Prostate gland (tissue), 2 donors: ENCODE measurements around the gene KIZ. TPM values are rescaled to one million over a fixed set of nuclear protein-coding genes. Genes with fewer than 3 reads are reported as not detected.

ENCODE experiments used
- DNase-seq: peaks from one replicate; pipeline ENCODE4 v3.0.0-alpha.2; 2019; ENCODE audit warnings: low spot score
- H3K27ac ChIP-seq, 2 donors: fragments of 200-600 bp; sonication (generic); 2 replicates each; pipeline ENCODE4 v1.5.1; 2017 to 2019
- H3K27me3 ChIP-seq: fragments of 200-600 bp; sonication (generic); replicated peaks from 2 replicates; pipeline ENCODE4 v1.5.1; 2019; ENCODE audit not compliant: insufficient read depth
- H3K36me3 ChIP-seq, 2 donors: fragments of 200-600 bp; sonication (generic); 1 replicate in 1 of 2; 2 replicates in 1 of 2; pipeline versions ENCODE4 v1.5.1 to v1.8.1; 2017 to 2019
- H3K4me1 ChIP-seq: fragments of 200-600 bp; sonication (generic); replicated peaks from 2 replicates; pipeline ENCODE4 v1.5.1; 2019
- H3K4me3 ChIP-seq, 2 donors: fragments of 200-600 bp; sonication (generic); 2 replicates each; pipeline ENCODE4 v1.5.1; 2017 to 2019
- H3K9me3 ChIP-seq: fragments of 200-600 bp; sonication (generic); 2 replicates; pipeline ENCODE4 v1.5.1; 2017
- POLR2A ChIP-seq: fragments of 450-650 bp; IDR thresholded peaks from one replicate; pipeline ENCODE4 v1.6.1; 2016; ENCODE audit warnings: antibody characterized with exemption, mild to moderate bottlenecking
- POLR2AphosphoS5 ChIP-seq: sonication (generic); formaldehyde crosslinking; IDR thresholded peaks from one replicate; pipeline ENCODE4 v1.6.1; 2017; ENCODE audit warnings: antibody characterized with exemption
- WGBS: methylation state at CpG from one replicate; pipeline ENCODE4 v1.1.5; 2018; 5-methylcytosine and 5-hydroxymethylcytosine counted together
- intact Hi-C: fragments of 100-400 bp; cut with DNase I; formaldehyde crosslinking; loops from one replicate; pipeline ENCODE4 v1.14.2; 2022
- total RNA-seq, 2 donors: library from RNA; depleted of rRNA; stranded (reverse); fragments of >200 nt; gene quantifications; one replicate each; pipeline ENCODE4 v1.1.0, GENCODE V29; 2016
- TF ChIP-seq, protein P1 (sequence below), 4 experiments: fragments of 200-600 bp in 2 of 4; fragments of 450-650 bp in 2 of 4; sonication (generic) in 2 of 4; IDR thresholded peaks; 1 replicate in 3 of 4; 2 replicates in 1 of 4; pipeline ENCODE4 v1.5.1; 2016 to 2019; ENCODE audit warnings: antibody characterized with exemption in 4 of 4, mild to moderate bottlenecking in 2 of 4, moderate library complexity in 2 of 4

The KIZ gene
- total RNA-seq, 2 donors from 2014 or later: 39.9 to 41.0 TPM

DNA sequence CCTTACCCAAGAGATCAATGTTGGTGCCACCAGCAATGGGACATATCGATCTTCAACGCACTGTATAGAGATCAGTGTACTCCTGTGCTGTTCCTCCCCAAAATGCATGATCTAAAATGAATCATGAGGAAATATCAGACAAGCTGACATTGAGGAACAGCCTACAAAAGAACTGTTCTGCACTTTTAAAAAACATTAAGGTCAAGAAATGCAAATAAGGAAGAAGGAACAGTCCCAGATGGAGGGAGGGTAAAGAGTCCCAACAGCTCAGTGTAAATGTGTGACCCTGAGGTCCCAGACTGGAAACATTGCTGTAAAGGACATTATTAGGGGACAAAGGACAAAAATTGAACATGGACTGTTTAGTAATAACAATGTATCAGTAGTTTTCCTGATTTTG is 152.9 kb downstream of the KIZ start:
- H3K4me1 ChIP-seq: no peaks in the 10 kb centered on the region
- intact Hi-C loops: no loop called here
- H3K27ac ChIP-seq: no peak overlapping the region
- H3K4me3 ChIP-seq: no peak overlapping the region
- 100% methylated on average over 2 of the region's 2 CpGs for WGBS
- no peak for TF ChIP-seq POLR2A
- no peak for TF ChIP-seq POLR2AphosphoS5
- TF ChIP-seq, protein P1, sequence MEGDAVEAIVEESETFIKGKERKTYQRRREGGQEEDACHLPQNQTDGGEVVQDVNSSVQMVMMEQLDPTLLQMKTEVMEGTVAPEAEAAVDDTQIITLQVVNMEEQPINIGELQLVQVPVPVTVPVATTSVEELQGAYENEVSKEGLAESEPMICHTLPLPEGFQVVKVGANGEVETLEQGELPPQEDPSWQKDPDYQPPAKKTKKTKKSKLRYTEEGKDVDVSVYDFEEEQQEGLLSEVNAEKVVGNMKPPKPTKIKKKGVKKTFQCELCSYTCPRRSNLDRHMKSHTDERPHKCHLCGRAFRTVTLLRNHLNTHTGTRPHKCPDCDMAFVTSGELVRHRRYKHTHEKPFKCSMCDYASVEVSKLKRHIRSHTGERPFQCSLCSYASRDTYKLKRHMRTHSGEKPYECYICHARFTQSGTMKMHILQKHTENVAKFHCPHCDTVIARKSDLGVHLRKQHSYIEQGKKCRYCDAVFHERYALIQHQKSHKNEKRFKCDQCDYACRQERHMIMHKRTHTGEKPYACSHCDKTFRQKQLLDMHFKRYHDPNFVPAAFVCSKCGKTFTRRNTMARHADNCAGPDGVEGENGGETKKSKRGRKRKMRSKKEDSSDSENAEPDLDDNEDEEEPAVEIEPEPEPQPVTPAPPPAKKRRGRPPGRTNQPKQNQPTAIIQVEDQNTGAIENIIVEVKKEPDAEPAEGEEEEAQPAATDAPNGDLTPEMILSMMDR (IDR thresholded peaks at IDR 0.05): no peak
- H3K36me3 ChIP-seq: no peaks in the 10 kb centered on the region
- H3K9me3 ChIP-seq: no peaks in the 10 kb centered on the region
- DNase-seq: no peak
- H3K27me3 ChIP-seq: no peaks in the 10 kb centered on the region

DNA sequence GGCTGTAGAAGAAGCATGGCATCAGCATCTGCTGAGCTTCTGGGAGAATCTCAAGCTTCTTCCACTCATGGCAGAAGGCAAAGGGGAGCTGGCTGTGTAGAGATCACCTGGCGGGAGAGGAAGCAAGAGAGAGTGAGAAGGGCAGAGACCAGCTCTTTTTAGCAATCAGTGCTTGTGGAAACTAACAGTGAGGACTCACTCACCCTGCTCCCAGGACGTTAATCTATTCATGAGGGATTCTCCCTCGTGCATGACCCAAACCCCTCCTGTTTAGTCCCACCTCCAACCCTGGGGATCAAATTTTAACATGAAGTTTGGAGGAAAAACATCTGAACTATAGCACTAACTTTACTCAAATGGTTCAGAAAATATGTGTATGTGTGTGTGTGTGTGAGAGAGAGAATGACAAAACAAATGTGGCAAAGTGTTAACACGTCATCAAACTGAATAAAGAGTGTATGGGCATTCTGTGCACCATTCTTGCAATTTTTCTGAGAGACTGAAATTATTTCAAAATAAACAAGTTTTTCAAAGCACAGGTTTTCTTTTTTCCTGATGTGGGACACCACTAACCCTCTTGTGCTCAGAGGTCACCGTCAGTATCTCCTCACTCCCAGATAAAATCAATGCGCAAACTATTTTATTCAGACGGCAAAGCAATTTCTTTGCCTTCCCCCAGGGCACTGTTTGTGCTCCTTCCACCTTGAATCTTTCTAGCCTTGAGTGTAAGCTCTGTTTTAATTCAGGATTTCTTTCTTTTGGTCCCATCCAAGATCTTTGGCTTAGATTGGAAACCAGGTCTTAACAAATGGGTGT is 154.0 kb downstream of the KIZ start:
- H3K9me3 ChIP-seq: no peaks in the 10 kb centered on the region
- TF ChIP-seq, protein P1 (IDR thresholded peaks at IDR 0.05): no peak
- TF ChIP-seq POLR2A: no peak
- TF ChIP-seq POLR2AphosphoS5: no peak
- no peaks in the 10 kb centered on the region for H3K27me3 ChIP-seq
- 45% methylated on average over 7 of the region's 7 CpGs for WGBS
- no peak overlapping the region for H3K4me3 ChIP-seq
- no peak for DNase-seq
- H3K27ac ChIP-seq: no peak overlapping the region
- H3K4me1 ChIP-seq: no peaks in the 10 kb centered on the region
- intact Hi-C loops: no loop called here
- no peaks in the 10 kb centered on the region for H3K36me3 ChIP-seq

DNA sequence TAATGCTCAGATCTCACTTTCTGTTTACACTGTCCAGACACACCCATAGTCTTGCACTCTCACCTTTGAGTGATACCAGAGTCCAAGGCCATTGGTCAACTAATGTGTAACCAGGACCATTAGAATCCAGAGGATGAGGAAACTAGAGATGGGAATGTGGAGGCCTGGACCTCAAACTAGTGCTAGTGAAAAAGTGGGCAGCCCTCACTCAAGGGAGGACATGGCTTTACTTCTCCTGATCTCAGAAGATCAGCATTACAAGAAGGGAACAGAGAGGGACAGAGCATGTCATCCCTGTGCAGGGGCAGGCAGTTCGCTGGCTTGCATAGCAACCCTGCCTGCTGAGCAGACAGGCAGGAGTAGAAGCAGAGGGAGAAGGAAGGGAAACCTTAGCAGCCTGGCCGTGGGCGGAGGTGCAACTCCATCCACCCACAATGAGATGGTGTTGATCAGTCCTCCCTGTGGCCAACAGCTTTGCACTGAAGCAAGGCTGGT is 154.7 kb downstream of the KIZ start:
- no peak for DNase-seq
- 64% methylated on average over 3 of the region's 3 CpGs for WGBS
- TF ChIP-seq POLR2AphosphoS5: no peak
- no peak for TF ChIP-seq POLR2A
- TF ChIP-seq, protein P1 (IDR thresholded peaks at IDR 0.05): no peak

DNA sequence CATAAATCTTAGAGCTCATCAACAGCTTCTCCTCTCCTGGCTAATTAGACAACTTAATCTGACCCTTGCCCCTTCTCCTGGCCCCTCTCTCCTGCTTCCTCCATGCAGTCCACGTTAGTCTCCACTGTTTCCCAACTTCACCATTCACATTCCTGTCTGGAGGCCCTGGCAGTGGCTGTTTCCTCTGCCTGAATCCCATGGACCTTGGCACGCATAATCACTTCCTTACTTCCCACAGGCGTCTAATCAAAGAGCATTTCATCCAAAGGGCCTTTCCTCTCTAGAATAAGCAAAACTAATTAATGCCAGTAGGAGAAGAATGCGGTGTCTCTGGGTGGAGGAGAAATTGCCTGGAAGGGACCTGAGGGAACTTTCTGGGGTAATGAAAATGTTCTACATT is 160.9 kb downstream of the KIZ start:
- no peaks in the 10 kb centered on the region for H3K36me3 ChIP-seq
- no peaks in the 10 kb centered on the region for H3K9me3 ChIP-seq
- TF ChIP-seq POLR2AphosphoS5 (no peak), POLR2A (no peak)
- TF ChIP-seq, protein P1 (IDR thresholded peaks at IDR 0.05): no peak
- no peaks in the 10 kb centered on the region for H3K4me1 ChIP-seq
- H3K27me3 ChIP-seq: no peaks in the 10 kb centered on the region
- no peak overlapping the region for H3K4me3 ChIP-seq
- DNase-seq: no peak
- no peak overlapping the region for H3K27ac ChIP-seq
- 62% methylated on average over 4 of the region's 4 CpGs for WGBS
- intact Hi-C loops: no loop called here

More for the DNA sequence above, 154.7 kb downstream of the KIZ start:
- Histone ChIP-seq H3K4me3 (no peak overlapping the region), H3K27me3 (no peaks in the 10 kb centered on the region), H3K36me3 (no peaks in the 10 kb centered on the region), H3K4me1 (no peaks in the 10 kb centered on the region), H3K27ac (no peak overlapping the region), H3K9me3 (no peaks in the 10 kb centered on the region)
- intact Hi-C loops: no loop called here
